GM12873 (cell line): ENCODE results near the gene COL18A1.

Experiments used
- TF ChIP-seq, protein P1 (sequence below): IDR thresholded peaks from 2 replicates; pipeline ENCODE4 v1.5.1; 2012; ENCODE audit warnings: low read depth, mild to moderate bottlenecking, moderate library complexity, low read length, control low read depth; ENCODE audit not compliant: insufficient read depth; ENCODE audit errors: missing control alignments

The COL18A1 gene

DNA sequence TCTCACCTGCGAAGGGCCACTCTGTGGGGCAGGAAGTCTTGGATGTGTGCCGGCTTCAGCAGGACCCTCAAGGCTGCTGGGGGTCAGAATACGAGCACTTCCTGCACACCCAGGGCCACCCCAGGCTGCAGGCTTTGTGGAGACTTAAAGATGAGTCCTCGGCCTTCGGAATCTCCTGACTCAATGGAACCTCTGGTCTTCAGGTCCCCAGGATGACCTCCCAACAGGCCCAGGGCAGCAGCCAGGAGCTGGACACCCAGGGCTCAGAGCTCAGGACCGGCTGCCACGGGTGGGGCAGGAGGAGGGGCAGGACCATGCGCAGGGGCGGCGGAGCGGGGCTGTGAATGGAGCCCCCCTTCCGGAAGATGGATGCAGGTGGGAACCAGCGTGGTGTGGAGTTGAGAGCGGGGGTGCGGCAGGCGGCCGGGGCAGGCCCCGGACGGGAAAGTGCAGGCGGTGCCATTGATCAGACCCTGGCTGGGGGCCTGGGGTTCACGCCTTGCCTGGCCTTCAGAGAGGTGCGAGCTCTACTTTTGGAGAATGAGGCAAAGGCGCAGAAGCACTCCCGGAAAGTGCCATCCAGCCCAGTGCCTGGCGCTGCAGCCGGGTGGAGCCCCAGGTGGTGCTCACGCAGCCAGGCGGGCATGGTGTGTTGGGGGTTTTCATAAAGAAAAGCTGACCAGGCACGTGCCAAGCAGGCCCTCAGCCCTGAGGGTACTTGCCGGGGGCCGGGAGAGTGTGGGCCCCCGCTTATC lies 10.4 kb downstream of the COL18A1 start:
- TF ChIP-seq, protein P1, sequence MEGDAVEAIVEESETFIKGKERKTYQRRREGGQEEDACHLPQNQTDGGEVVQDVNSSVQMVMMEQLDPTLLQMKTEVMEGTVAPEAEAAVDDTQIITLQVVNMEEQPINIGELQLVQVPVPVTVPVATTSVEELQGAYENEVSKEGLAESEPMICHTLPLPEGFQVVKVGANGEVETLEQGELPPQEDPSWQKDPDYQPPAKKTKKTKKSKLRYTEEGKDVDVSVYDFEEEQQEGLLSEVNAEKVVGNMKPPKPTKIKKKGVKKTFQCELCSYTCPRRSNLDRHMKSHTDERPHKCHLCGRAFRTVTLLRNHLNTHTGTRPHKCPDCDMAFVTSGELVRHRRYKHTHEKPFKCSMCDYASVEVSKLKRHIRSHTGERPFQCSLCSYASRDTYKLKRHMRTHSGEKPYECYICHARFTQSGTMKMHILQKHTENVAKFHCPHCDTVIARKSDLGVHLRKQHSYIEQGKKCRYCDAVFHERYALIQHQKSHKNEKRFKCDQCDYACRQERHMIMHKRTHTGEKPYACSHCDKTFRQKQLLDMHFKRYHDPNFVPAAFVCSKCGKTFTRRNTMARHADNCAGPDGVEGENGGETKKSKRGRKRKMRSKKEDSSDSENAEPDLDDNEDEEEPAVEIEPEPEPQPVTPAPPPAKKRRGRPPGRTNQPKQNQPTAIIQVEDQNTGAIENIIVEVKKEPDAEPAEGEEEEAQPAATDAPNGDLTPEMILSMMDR: no peak

GRCh38 chr21:45415943-45416611 lies 11.1 kb downstream of the COL18A1 start:
- TF ChIP-seq, protein P1: no peak

GRCh38 chr21:45416620-45417019 lies 11.7 kb downstream of the COL18A1 start:
- TF ChIP-seq, protein P1: no peak

DNA sequence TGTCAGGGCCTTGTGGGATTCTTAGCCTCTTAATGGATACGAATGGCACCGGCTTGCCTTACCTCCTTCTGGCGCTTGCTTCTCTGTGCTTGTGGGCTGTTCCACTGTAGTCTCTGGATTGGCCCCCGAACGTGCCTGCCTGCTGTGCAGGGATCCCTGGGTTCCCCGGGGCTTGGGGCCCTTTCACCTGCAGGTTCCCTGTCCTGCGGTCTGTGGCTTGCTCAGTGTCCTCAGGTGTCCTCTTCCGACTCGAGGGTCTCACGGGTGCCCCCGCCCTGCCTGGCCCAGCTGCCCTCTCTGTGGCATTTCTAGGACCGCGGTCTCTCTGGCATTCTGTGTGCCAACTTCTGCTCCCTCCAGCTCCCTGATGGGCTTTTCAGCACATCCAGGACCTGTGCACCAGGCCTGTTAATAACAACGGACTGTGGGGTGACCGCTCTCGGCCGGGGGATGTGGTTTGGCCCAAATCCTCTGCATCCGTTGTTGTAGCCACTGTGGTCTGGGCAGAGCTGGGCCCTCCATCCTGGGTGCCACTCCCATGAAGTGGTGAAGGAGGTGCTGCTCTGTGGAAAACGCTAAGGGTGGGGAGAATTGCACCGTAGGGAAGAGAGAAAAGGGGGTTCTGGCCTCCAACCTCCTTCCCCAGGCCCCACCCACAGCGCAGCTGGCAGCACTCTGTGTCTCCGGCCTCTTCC lies 12.4 kb downstream of the COL18A1 start:
- TF ChIP-seq, protein P1: no peak

- TF ChIP-seq, protein P1: no peak
Observed at GRCh38 chr21:45417951-45418300, 13.0 kb downstream of the COL18A1 start.

DNA sequence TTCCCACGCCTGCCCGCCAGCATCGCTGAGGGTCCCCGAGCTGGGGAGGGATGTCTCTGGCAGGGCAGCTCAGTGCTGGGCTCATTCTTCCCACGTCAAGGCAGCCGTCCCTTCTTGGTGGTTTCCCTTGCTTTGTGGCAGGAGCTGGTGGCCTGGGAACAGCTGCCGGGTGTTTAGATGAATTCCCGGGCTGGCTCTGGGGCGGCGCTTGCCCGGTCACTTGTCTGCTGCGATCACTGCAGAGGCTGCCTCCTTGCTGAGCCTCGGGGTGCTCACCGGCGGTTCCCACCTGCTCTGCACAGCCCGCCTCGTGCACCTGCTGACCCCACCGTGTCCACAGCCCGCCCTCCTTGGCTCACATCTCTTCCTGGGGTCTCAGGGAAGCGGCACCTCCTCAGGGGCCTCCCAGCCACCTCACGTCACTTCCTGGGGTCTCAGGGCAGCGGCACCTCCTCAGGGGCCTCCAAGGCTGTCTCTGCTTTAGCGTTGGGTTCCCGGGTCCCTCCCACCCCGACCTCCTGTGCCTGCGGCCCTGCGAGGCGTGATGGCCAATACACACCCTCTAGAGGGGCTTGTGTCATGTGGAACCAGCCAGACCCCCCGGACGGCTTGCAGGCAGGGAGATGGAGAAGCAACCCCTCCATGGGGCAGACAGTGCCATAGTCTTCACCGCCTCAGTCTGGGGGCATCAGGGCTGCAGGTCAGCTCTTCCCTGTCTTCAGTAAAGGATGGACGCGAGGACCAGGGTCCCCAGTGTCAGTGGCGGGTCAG lies 13.5 kb downstream of the COL18A1 start:
- TF ChIP-seq, protein P1: no peak
